Stomach (tissue), 4 donors: Measurements from ENCODE around the gene HOXD4.

Source experiments
- EP300 ChIP-seq: sonication (generic); formaldehyde crosslinking; IDR thresholded peaks from one replicate; pipeline ENCODE4 v1.6.1; 2017; ENCODE audit warnings: antibody characterized with exemption
- POLR2A ChIP-seq, 4 donors: fragments of 450-650 bp; IDR thresholded peaks; one replicate each; pipeline ENCODE4 v1.6.1; 2016; ENCODE audit warnings: antibody characterized with exemption in 4 of 4, control low read depth in 2 of 4, mild to moderate bottlenecking in 1 of 4, moderate library complexity in 1 of 4
- TF ChIP-seq, protein P1 (sequence below), 7 experiments: fragments of 450-650 bp in 4 of 7; fragments of 200-600 bp in 3 of 7; sonication (generic) in 3 of 7; IDR thresholded peaks; one replicate each; pipeline ENCODE4 v1.5.1; 2016 to 2019; ENCODE audit warnings: antibody characterized with exemption in 7 of 7, control low read depth in 2 of 7, mild to moderate bottlenecking in 1 of 7

DNA sequence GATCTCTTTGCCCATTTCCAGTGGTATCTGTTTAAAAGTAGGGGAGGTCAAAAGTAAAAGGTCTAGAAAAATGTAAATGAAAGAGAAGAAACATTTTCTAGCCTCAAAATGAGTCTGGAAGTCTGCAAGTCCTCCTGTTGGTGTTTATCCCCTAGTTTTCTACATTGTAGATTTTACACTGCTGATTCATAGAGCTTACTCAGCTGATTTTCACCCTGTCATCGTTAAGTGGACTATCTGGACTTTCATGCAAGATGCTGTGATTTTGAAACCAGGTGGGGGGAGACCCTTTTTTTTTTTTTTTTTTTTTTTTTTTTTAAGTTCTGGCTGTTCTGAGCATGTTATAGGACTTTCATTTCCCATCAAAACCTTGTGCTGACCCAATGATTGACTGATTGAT, 16.0 kb downstream of the HOXD4 start:
- TF ChIP-seq, protein P1, sequence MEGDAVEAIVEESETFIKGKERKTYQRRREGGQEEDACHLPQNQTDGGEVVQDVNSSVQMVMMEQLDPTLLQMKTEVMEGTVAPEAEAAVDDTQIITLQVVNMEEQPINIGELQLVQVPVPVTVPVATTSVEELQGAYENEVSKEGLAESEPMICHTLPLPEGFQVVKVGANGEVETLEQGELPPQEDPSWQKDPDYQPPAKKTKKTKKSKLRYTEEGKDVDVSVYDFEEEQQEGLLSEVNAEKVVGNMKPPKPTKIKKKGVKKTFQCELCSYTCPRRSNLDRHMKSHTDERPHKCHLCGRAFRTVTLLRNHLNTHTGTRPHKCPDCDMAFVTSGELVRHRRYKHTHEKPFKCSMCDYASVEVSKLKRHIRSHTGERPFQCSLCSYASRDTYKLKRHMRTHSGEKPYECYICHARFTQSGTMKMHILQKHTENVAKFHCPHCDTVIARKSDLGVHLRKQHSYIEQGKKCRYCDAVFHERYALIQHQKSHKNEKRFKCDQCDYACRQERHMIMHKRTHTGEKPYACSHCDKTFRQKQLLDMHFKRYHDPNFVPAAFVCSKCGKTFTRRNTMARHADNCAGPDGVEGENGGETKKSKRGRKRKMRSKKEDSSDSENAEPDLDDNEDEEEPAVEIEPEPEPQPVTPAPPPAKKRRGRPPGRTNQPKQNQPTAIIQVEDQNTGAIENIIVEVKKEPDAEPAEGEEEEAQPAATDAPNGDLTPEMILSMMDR (IDR thresholded peaks at IDR 0.05): no peak
- no peak for TF ChIP-seq POLR2A (IDR thresholded peaks at IDR 0.05)
- TF ChIP-seq EP300: no peak
